ENCODE measurements around the gene TMEM52. TPM values are rescaled to one million over a fixed set of nuclear protein-coding genes. Genes with fewer than 3 reads are reported as not detected.

TMEM52 gene
- total RNA-seq, 1 donor = 0.31 TPM

- Histone ChIP-seq H3K4me1 (ENCODE audit: insufficient read depth, low read length) (no peaks in the 10 kb centered on the region), H3K9me3 (ENCODE audit: low read depth, low read length) (no peaks in the 10 kb centered on the region), H3K27me3 (ENCODE audit: insufficient read depth, low read length) (no peaks in the 10 kb centered on the region), H3K4me3 (ENCODE audit: low read length) (no peak overlapping the region)
These were observed 6.6 kb upstream of the TMEM52 start for GRCh38 chr1:1925437-1926345.

- Histone ChIP-seq H3K27me3 (ENCODE audit: insufficient read depth, low read length) (no peaks in the 10 kb centered on the region), H3K4me3 (ENCODE audit: low read length) (no peak overlapping the region), H3K9me3 (ENCODE audit: low read depth, low read length) (no peaks in the 10 kb centered on the region), H3K4me1 (ENCODE audit: insufficient read depth, low read length) (peaks cover 2% of the 10 kb centered on the region)
These were observed 5.8 kb upstream of the TMEM52 start for GRCh38 chr1:1924849-1925248.

- no peaks in the 10 kb centered on the region for H3K9me3 ChIP-seq (ENCODE audit: low read depth, low read length)
- H3K27me3 ChIP-seq (ENCODE audit: insufficient read depth, low read length) = no peaks in the 10 kb centered on the region
- H3K4me3 ChIP-seq (ENCODE audit: low read length) = no peak overlapping the region
- peaks cover 7% of the 10 kb centered on the region for H3K4me1 ChIP-seq (ENCODE audit: insufficient read depth, low read length)
These were observed 5.3 kb upstream of the TMEM52 start for GRCh38 chr1:1924386-1924785.

GRCh38 chr1:1922956-1923833, 4.1 kb upstream of the TMEM52 start:
- Histone ChIP-seq H3K9me3 (ENCODE audit: low read depth, low read length) (no peaks in the 10 kb centered on the region), H3K27me3 (ENCODE audit: insufficient read depth, low read length) (no peaks in the 10 kb centered on the region), H3K4me3 (ENCODE audit: low read length) (no peak overlapping the region), H3K4me1 (ENCODE audit: insufficient read depth, low read length) (peaks cover 15% of the 10 kb centered on the region)

GRCh38 chr1:1922702-1922955, 3.5 kb upstream of the TMEM52 start:
- H3K4me3 ChIP-seq (ENCODE audit: low read length) = no peak overlapping the region
- H3K4me1 ChIP-seq (ENCODE audit: insufficient read depth, low read length) = peaks cover 17% of the 10 kb centered on the region
- H3K9me3 ChIP-seq (ENCODE audit: low read depth, low read length) = no peaks in the 10 kb centered on the region
- H3K27me3 ChIP-seq (ENCODE audit: insufficient read depth, low read length) = no peaks in the 10 kb centered on the region

- Histone ChIP-seq H3K9me3 (ENCODE audit: low read depth, low read length) (no peaks in the 10 kb centered on the region), H3K4me3 (ENCODE audit: low read length) (no peak overlapping the region), H3K4me1 (ENCODE audit: insufficient read depth, low read length) (peaks cover 17% of the 10 kb centered on the region), H3K27me3 (ENCODE audit: insufficient read depth, low read length) (no peaks in the 10 kb centered on the region)
These were observed 3.0 kb upstream of the TMEM52 start for GRCh38 chr1:1921901-1922701.

- Histone ChIP-seq H3K4me1 (ENCODE audit: insufficient read depth, low read length) (peaks cover 17% of the 10 kb centered on the region), H3K27me3 (ENCODE audit: insufficient read depth, low read length) (no peaks in the 10 kb centered on the region), H3K4me3 (ENCODE audit: low read length) (no peak overlapping the region), H3K9me3 (ENCODE audit: low read depth, low read length) (no peaks in the 10 kb centered on the region)
These were observed 2.4 kb upstream of the TMEM52 start for GRCh38 chr1:1921459-1921862.

GRCh38 chr1:1920608-1921458, 1.8 kb upstream of the TMEM52 start:
- Histone ChIP-seq H3K4me1 (ENCODE audit: insufficient read depth, low read length) (peaks cover 17% of the 10 kb centered on the region), H3K4me3 (ENCODE audit: low read length) (no peak overlapping the region), H3K27me3 (ENCODE audit: insufficient read depth, low read length) (no peaks in the 10 kb centered on the region), H3K9me3 (ENCODE audit: low read depth, low read length) (no peaks in the 10 kb centered on the region)

- H3K9me3 ChIP-seq (ENCODE audit: low read depth, low read length) = no peaks in the 10 kb centered on the region
- peaks cover 17% of the 10 kb centered on the region for H3K4me1 ChIP-seq (ENCODE audit: insufficient read depth, low read length)
- no peaks in the 10 kb centered on the region for H3K27me3 ChIP-seq (ENCODE audit: insufficient read depth, low read length)
- H3K4me3 ChIP-seq (ENCODE audit: low read length) = no peak overlapping the region
These were observed 1.1 kb upstream of the TMEM52 start for GRCh38 chr1:1920057-1920607.

GRCh38 chr1:1919304-1920056, 401 bp upstream of the TMEM52 start:
- peak overlapping the region; percentile 44 for H3K4me3 ChIP-seq (ENCODE audit: low read length)
- H3K9me3 ChIP-seq (ENCODE audit: low read depth, low read length) = no peaks in the 10 kb centered on the region
- peaks cover 17% of the 10 kb centered on the region for H3K4me1 ChIP-seq (ENCODE audit: insufficient read depth, low read length)
- no peaks in the 10 kb centered on the region for H3K27me3 ChIP-seq (ENCODE audit: insufficient read depth, low read length)

GRCh38 chr1:1917995-1918900, 831 bp downstream of the TMEM52 start:
- H3K9me3 ChIP-seq (ENCODE audit: low read depth, low read length) = no peaks in the 10 kb centered on the region
- H3K27me3 ChIP-seq (ENCODE audit: insufficient read depth, low read length) = no peaks in the 10 kb centered on the region
- H3K4me3 ChIP-seq (ENCODE audit: low read length) = peak overlapping the region; percentile 44
- H3K4me1 ChIP-seq (ENCODE audit: insufficient read depth, low read length) = peaks cover 17% of the 10 kb centered on the region

- H3K4me1 ChIP-seq (ENCODE audit: insufficient read depth, low read length) = peaks cover 17% of the 10 kb centered on the region
- H3K9me3 ChIP-seq (ENCODE audit: low read depth, low read length) = no peaks in the 10 kb centered on the region
These were observed 1.6 kb downstream of the TMEM52 start for GRCh38 chr1:1917304-1917976.

More at GRCh38 chr1:1917304-1917976, 1.6 kb downstream of the TMEM52 start:
- H3K27me3 ChIP-seq (ENCODE audit: insufficient read depth, low read length) = no peaks in the 10 kb centered on the region
- H3K4me3 ChIP-seq (ENCODE audit: low read length) = no peak overlapping the region
